NCI-H2171 treated with DMSO at 0.1 percent for 48 hours (cell line): ENCODE measurements around the gene MICOS13.
"Not testable (repeated sequence)": the region's sequence is repeated elsewhere in the genome, so short reads cannot be mapped to it uniquely, and the experiment has no call there.

Experiments
- DNase-seq: peaks from one replicate; lab custom pipeline; 2025; lab: John Stamatoyannopoulos, UW

MICOS13 gene, protein sequence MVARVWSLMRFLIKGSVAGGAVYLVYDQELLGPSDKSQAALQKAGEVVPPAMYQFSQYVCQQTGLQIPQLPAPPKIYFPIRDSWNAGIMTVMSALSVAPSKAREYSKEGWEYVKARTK

DNA sequence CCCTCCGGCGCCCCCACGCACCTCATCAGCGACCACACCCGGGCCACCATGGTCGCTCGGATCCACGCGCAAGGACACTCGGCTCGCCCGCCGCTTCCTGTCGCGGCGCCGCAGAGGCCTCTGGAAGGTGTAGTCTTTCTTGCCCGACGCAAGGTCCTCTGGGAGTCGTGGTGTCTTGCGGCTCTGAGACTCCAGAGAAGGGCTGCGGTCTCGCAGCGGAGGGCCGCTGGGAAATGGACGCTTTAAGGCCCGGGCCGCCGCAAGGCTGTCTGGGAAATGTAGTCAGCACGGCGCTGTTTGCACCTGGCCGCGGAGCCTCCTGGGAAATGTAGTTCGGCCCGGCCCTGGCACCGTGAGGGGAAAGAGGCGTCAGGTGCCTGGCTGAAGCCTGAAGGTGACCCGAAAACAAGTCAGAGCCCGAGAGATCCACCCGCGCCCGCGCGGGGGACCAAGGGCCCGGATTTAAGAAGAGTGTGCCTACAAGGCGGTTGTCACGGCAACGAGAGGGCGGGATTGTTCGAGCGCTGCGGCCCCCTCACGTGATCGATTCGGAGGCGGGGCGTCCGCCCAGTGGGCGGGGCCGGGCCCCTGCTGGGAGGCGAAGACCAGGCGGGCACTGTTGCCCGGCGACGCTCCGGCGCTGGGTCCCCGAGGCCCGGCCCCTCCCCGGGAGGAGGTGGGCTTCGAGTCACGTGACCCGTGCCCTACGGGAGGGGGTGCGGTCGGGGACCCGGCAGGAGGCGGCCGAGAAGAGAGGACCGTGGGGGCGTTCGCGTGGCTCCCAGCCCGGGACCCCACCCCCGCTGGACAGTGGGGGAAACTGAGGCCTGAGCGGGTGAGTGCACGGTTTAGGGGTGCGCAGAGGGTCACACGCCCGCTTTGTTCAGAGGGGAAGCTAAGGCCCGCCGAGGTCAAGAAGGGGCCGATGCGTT, at the start of gene MICOS13, which contains the start of gene HSD11B1L:
TSS of gene MICOS13 (minus strand) at position 80 of the 932 bp plus-strand sequence. CDS start at position 50, 30 bp downstream.
TSS of gene HSD11B1L (plus strand) at position 591 of the 932 bp plus-strand sequence. CDS start 3,806 bp downstream, outside the sequence.
- peak; percentile 99 for DNase-seq

DNA sequence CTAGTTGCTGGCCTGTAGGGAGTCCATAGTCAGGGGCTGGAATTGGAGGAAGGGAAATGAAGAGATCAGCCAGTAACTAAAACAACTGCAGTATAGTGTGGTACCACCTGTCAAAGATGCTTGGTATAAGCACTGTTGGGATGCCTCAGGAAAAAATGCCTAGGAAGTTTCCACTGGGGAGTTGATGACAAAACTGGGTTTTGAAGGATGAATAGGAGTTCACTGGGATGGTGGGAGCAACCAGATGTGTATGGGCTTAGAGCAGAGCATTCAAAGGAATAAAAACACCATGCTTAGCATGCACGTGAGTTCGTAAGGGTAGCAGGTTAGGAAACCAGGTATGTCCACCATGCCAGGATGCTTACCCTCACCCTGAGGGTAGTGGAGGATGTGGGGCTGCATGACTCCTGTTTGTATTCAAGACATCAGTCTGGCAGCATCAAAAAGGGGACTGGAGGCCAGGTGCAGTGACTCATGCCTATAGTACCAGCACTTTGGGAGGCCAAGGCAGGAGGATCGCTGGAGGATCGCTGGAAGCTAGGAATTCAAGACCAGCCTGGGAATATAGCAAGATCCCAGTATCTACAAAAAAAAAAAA, 47.2 kb upstream of the MICOS13 start:
- DNase-seq, result no peak

DNA sequence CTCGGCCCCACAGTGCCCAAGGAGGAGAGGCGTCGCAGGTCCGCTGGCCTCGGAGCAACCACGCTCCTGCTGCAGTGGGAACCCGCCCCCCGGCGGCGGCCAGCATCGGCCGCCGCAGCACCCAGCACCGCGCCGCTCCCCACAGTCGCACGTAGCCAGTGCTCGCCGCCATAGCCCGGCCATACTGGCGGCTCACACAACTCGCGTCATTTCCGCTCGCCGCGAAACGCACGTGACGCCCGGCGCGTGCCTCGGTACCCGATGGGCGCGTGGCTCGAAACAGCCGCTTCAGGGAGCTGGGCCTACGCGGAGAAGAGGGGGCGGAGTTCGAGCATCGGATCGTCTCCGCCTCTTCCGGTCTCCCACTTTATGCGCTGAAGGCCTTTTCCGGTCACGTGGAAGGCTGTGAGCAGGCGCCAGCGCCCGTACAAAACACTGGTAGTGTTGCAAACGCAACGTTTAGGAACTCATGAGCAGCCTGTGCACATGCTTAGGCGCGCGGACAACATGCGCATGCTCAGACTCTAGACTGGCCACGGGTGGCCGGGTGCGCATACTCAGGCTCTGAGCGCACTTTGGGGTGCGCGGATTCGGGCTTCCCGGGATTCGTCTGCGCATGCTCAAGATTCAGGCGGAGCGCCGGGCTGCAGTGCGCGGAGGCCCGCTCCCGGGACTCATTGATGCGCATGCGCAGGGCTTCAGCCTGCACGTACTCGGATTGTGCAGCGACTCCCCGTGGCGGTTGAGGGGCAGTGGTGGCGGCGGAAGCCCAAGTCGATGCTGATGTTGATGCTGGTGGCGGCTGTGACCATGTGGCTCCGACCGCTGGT, 39.9 kb upstream of the MICOS13 start, which contains the start of the genes CATSPERD and LONP1:
TSS of gene CATSPERD (plus strand) at position 677 of the 830 bp plus-strand sequence. CDS start at position 778, 101 bp downstream.
TSS of gene LONP1 (minus strand) at position 186 of the 830 bp plus-strand sequence. CDS start at position 172, 14 bp downstream.
- DNase-seq, result peak; percentile 98

DNA sequence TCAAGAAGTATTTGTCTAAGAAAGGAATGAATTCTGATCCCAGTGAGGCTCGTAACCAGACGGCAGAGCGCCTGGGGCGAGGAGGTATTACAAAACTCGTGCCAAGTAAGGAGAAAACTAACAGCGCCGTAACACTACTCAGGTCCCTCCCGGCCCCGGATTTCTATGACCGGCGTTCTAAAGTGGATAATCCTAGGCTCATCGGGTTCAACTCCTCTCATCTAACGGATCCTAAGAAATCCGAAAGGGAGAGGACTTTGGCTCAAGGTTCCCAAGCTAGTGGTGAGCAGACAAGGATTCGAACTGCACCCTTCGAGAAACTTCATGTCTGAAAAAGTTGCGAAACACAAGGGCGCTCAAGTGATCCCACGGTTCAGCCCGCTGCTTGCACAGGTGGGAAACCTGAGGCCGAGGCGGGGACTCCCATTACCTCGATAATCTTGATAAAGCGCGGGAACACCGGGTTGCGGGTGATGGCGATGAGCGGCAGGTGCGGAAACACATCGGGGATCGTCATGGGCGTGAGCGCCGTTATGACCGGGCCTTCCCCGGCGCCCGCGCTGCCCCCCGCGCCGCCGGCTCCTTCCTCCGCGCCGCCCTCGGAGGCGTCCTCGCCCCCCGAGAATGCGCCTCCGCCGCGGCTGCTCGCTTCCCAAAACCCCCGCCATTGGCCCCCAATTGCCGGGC, 39.1 kb upstream of the MICOS13 start:
- DNase-seq, result peak; percentile 32

DNA sequence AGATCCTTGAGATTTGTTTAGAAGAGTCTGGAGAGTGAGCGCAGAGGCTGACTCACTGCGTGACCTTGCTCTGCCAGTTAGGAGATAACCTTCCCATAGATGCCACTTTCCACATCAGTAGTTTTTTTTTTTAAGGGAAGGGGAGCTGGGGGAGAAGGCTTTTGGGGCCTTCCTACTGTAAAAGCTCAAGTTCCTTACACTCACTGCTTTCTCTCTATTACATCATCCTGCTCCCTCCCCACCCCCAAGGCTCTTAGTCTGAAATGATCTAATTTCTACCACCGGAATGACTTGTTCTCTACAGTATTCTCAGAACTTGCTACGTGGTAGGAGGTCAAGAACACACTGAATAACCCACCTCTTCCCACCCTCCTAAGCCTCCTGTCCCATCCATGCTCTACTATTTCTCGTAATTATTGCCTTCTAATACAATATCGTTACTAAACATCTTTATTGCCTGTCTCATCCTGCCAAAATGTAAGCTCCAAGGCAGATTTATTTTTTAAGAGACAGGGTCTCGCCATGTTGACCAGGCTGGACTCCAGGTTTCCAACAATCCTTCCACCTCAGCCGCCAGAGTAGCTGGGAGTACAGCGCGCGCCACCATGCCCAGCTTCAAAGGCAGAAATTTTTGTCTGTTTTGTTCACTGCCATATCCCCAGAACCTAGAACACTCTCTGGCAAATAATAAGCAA, 38.4 kb upstream of the MICOS13 start:
- no peak for DNase-seq

DNA sequence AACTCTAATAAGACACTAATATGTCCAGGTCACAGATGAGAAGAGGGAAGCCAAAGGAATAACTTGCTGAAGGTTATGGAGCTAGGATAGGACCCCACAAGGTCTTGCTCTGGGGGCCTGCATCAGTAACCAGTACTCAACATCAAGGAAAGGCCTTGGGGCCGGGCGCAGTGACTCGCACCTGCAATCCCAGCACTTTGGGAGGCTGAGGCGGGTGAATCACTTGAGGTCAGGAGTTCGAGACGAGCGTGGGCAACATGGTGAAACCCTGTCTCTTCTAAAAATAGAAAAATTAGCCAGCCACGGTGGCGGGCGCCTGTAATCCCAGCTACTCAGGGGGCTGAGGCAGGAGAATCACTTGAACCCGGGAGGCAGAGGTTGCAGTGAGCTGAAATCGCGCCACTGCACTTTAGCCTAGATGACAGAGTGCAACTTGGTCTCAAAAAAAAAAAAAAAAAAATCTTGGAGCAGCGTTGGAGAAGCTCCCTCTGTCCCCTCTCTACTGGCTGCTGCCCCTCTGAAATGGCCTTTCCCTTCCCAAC, 37.8 kb upstream of the MICOS13 start:
- DNase-seq, result no peak

DNA sequence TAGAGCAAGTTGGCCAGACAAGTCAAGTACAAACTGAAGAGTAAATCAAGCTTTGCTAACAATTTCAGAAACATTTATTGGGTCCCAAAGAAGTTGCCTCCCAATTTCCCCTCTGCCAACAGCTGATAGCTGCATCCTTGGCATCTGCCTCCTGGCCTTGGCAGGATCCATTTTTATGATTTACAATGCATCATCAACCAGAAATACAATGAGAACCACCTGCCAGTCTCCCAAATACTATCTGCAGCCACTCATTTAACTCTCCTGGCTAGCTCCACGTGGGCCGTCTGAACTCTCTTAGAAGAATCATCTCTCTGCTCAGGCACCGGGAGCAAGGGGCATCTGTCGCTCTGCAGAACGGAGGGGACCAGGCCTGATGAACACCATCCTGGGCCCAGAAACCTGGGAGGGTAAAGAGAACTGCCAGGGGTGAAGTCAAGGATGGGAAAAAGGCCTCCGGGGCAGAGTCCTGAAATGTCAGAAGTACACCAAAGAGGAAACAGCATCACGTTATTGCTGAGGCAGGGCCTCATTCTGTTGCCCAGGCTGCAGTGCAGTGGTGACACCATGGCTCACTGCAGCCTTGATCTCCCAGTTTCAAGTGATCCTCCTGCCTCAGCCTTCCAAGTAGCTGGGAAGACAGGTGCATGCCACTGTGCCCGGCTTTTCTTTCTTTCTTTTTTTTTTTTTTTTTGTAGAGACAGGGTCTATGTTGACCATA, 37.1 kb upstream of the MICOS13 start:
- no peak for DNase-seq

DNA sequence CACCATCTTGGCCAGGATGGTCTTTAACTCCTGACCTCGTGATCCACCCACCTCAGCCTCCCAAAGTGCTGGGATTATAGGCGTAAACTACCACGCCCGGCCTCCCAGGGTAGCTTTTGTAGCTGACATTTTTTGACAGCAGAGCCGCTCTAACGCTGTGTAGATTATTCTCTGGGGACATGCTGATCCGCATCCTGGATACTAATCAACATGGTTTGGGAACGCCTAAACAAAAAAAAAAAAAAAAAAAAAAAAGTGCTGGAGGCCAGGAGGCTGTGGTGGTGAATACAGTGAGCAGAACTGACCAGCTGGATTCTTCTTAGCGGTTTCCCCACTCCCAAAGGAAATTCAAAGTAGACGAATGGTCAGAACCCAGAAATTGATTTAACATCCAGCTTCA, 34.5 kb upstream of the MICOS13 start:
- no peak for DNase-seq

DNA sequence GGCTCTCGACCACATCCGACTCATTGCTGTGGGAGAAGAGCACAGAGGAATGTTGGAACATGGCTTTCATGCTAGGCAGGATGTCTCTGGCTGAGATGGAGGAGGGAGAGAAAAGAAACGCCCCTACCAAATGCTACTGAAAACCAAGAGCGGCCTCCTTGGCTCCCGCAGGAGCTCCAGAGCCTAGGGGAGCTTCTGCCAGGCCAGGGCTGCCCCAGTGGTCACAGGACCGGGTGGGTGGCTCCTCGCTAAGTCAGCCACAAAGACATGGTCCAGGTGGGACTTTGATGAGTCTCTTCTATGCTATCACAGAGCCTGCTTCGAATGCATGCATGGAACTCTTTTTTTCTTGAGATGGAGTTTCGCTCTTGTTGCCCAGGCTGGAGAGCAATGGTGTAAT, 32.9 kb upstream of the MICOS13 start:
- DNase-seq, result no peak

DNA sequence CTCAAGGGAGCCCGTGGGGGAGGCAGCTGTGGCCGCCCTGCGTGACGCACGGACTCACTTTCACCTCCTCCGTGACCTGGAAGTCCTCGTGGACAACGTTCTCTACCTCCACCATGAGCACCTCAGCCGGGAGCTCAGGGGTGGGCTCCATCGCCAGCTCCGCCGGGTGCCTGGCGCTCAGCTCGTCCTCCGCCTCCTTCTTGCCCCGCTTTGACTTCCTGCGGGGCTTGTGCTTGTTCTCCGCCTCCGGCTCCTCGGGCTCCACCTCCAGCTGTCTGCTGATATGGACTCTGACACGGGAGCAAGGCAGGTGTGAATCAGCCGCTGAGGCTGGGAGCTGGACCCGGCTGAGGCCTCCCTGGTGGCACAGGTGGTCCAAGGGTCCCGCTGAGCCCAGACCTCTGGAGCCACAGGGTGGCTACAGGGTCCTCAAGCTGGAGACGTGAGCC, 31.4 kb upstream of the MICOS13 start:
- DNase-seq, result no peak

DNA sequence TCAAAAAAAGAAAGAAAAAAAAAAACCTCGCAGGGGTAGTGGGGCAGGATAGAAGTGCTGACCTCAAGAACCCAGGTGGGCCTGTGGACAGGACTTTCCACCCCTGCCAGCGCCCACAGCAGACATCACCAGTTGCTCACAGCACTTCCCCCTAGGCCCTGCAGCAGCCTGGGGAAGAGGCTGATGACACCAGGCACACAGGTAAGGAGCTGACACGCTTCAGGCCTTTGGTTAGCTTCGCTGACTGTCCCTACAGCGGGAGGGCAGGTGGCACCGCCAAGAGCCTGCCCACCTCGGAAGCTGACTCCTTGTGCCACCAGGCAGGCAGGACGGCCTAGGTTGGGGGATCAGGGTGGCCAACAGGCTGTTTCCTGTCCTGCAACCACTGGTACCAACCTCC, 30.7 kb upstream of the MICOS13 start:
- DNase-seq, result no peak

DNA sequence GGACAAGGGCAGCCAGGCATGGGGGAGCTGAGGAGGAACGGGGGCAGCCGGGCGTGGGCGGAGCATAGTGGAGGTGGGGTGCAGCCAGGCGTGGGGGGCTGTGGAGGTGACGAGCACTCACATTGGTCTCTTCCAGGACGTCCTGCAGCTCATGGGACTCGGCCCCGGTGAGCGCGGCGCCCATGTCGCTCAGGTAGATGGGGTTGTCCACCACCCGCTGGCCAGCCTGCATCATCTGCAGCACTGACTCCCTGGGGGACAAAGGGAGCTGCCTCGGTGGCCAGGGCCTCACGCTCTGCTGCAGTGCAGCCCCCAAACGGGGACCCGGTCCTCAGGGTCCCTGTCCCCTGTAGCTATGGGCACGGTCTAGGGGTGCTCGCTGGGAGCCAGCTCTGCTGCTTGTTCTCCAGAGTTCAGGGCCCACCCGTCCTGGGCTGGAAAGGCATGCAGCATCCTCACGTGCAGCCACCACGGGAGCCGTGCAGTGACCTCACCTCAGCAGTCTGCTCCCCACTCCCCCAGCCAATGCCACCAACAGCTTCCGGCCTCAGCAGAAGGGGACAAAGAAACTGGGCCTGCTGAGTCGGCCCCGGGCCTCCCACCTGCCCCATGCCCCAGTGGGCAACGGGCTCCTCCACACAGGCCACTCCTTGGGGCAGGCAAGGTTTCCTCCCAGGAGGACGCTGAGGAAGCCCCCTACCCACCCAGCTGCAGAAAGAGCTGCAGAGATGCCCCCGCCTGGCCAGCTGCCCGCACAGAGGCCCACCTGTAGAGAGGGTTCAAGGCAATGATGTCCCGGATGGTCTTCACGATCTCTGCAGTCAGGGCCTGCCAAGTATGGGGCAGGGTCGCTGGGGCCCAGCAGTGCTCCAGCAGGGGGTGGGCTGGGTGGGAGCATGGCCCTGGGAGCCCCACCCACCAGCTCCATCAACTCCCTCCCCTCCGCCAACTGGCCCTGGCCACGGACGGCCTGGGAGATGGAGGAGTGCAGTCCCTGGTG, 27.6 kb upstream of the MICOS13 start:
- no peak for DNase-seq

DNA sequence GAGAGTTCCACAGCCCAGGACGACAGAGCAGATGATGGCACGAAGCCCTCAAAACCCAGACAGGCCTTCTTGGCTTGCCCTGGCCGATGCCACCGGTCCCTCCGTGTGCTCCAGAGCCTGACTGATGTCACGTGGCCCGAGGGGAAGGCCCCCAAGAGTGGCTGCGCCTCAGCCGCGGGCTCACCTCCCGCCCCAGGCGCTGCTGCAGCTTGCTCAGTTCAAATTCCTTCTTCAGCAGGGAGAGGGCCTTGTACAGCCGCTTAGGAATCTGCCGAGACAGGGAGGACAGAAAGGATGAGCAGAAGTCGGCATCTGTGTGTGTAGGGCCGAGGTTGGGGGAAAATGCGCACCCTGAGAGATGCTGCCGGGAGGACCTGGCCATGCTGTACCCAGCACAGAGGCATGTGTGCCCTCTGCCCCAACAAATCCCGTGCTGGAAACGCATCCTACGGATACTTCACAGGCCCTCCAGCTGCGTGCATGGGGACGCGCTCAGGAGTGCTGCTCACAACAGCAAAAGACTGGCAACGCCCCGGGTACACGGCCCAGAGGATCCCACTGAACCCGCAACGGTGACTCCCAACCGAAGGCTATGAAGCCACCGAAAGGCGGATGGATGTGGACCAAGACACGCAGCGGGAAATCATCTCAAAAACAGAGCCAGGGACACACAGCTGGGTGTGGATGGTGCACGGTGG, 26.7 kb upstream of the MICOS13 start:
- no peak for DNase-seq

DNA sequence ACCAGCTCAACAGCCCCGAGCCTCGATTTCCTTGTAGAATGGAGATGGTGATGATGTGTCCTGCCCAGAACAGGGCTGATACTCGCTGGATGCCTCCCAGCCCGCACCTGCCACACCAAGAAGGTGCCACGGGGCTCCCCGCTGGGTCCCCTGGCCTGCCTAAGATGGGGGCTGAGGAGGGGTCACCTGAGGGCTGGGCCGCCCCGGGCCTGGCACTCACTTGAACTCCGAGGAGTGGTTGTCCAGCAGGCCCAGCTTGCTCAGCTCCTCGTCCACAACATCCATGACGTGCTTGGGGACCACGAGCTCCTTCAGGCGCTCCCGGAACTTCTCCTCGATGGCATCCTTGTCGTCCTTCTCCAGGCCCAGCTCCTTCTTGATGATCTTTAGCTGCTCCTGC, 25.2 kb upstream of the MICOS13 start:
- no peak for DNase-seq

DNA sequence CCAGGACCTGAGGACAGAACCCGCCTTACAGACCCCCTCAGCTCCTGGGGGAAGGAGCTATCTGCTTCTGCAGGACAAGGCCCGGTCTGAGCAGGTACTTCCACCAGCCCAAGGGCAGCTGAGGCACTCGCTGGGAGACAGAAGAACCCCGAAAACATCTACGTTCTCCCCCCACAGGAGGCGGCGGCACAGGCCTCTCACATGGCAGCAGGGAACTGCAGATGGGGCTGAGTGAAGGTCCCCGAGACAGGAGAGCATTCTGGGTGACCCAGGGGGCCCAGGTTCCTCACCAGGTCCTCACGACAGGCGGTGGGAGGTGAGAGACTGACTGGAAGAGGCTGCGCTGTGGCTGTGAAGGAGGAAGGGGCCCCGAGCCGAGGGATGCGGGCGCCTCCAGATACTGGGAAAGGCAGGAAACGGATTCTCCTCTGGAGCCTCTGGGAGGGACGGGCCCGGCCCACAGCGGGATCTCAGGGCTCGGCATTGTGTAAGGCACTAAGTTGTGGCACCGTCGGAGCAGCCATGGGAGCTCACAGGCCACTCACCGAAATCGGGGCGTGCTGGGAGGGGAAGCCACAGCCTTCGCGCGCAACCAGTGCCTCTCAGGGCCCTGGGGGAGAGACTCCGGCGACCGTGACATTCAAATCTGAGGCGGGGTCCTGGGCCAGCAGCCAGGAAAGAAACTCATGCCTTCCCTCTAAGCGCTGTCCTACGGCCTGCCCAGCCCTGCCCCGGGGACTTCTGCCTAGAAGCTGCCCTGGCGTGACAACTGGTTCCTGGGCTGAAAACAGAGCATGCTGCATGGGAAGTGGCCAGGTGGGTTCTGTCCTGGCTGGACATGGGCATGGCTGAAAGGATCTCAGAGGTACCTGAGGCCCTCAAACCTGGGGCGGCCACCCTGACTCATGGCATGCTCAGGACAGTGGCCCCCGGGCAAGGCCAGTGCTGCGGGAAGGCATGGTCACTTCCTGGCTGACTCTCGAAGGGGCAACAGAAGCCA, 23.8 kb upstream of the MICOS13 start:
- no peak for DNase-seq

DNA sequence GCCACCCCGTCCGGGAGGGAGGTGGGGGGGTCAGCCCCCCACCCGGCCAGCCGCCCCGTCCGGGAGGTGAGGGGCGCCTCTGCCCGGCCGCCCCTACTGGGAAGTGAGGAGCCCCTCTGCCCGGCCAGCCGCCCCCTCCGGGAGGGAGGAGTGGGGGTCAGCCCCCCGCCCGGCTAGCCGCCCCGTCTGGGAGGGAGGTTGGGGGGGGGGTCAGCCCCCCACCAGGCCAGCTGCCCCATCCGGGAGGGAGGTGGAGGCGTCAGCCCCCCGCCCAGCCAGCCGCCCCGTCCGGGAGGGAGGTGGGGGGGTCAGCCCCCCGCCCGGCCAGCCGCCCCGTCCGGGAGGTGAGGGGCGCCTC, 21.7 kb upstream of the MICOS13 start:
- not testable (repeated sequence) for DNase-seq
